Stimulated activated CD8-positive, alpha-beta memory T cell treated with anti-CD3 and anti-CD28 coated beads, Interleukin-4, amount 100 ng/mL, for 4 hours (primary cell): Measurements from ENCODE around the gene SETD5.

Experiments
- DNase-seq, 2 donors: peaks; one replicate each; pipeline ENCODE4 v3.0.0-alpha.2; 2020; ENCODE audit warnings: low read depth in 2 of 2, low spot score in 1 of 2

SETD5 gene

DNA sequence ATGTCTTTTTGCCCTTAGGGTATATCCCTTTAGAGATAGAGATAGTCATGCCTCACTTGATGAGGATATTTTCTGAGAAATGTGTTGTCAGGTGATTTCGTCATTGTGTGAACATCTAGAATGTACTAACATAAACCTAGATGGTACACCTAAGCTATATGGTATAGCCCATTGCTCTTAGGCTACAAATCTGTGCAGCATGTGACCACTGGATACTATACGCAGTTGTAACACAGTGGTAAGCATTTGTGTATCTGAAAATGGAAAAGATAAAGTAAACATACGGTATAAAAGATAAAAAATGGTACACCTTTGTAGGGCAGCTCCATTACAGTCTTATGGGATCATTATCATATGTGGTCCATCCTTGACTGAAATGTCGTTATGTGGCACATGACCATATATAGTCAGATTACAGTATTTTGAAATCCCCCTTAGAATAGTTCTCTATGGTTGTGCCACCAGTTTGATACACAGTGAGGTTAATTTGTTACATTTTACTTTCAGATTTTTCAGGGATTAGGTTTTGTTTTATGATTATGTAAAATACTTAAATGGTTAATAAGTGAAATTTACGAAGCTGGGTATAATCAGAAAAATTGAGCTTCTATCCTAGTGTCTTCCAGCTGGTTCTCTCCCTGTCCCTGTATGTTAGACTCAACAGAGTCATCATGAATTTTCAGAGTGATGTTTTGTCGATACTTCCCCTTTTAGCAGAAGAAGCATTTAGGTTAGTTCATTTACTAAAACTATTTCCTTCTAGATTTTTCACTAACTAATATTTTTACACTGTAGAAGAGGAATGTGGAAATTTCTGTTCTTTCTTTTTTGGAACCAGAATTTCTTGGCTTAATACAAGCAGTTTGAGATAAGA lies 12.8 kb downstream of the SETD5 start:
- DNase-seq = no peak

DNA sequence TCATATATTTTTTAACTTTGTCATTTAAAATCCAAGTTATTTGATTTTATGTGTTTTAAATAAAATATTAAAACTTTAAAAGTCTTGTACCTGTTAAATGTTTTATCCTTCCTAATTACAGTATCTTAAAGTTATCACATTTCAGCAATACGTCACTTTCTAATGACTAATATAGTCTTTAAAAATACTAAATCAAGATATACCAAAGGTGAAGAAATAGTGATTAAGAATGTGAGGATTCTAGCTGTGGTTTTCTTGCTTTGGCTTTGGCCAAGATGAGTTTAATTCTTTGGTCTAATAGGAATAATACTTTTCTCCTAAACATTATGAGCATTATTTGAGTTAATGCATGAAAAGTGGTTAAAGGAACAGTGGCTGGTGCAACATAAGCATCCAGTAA lies 13.9 kb downstream of the SETD5 start:
- no peak for DNase-seq

DNA sequence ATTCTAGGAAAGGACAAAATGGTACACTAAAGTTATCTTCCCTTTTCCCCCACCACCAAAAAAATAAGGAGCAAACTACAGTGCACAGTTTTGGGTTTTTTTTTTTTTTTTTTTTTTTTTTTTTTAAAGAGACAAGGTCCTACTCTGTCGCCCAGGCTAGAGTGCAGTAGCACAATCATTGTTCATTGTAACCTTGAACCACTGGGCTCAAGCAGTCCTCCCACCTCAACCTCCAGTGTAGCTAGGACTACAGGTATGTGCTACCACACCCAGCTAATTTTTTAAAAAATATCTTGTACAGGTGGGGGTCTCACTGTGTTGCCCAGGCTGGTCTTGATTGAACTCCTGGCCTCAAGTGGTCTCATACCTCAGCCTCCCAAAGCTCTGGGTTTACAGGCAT lies 14.9 kb downstream of the SETD5 start:
- DNase-seq = no peak

- no peak for DNase-seq
Observed at GRCh38 chr3:9414826-9415225, 17.4 kb downstream of the SETD5 start.

DNA sequence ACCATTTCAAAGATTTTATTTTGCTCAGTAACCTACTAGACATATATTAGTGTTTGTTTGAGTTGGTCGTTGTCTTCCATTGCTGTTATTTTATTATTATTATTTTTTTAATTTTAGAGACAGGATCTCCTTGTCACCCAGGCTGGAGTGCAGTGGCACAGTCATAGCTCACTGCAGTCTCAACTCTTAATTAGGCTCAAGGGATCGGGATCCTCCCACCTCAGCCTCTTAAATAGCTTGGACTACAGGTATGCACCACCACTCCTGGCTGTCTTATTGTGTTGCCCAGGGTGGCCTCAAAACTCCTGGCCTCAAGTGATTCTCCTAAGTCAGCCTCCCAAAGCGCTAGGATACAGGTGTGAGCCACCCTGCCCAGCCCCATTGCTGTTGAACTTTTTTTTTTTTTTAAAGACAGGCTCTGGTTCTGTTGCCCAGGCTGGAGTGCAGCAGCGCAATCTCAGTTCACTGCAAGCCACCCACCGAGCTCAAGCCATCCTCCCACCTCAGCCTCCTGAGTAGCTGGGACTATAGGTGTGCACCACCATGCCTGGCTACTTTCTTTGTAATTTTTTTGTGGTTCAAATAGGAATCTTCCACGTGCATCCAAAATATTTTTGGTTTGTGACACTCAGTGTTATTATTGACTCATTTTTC lies 18.2 kb downstream of the SETD5 start:
- DNase-seq = no peak

- no peak for DNase-seq
Observed at GRCh38 chr3:9416139-9416780, 18.8 kb downstream of the SETD5 start.

GRCh38 chr3:9420850-9421549 lies 23.6 kb downstream of the SETD5 start:
- DNase-seq = no peak

- no peak for DNase-seq
Observed at GRCh38 chr3:9422712-9423424, 25.5 kb downstream of the SETD5 start.

- no peak for DNase-seq
Observed at GRCh38 chr3:9428411-9428810, 31.0 kb downstream of the SETD5 start.

DNA sequence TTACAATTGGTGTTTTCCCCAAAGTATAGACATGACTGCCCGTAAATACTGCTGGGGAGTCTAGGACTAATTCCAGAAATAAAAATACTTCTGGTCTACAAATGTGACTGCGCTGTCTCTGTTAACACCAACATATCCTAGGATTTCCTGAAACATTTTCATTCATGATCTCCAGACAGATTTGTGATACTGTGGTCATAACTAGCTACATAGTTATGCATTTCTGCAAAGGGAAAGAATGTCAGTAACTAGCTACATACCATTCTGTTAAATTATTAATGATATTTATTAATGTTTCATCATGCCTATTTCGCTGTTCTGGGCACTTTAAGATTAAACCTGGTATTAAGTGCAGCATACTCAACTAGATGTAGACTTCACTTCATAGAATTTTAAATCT lies 33.3 kb downstream of the SETD5 start:
- no peak for DNase-seq

DNA sequence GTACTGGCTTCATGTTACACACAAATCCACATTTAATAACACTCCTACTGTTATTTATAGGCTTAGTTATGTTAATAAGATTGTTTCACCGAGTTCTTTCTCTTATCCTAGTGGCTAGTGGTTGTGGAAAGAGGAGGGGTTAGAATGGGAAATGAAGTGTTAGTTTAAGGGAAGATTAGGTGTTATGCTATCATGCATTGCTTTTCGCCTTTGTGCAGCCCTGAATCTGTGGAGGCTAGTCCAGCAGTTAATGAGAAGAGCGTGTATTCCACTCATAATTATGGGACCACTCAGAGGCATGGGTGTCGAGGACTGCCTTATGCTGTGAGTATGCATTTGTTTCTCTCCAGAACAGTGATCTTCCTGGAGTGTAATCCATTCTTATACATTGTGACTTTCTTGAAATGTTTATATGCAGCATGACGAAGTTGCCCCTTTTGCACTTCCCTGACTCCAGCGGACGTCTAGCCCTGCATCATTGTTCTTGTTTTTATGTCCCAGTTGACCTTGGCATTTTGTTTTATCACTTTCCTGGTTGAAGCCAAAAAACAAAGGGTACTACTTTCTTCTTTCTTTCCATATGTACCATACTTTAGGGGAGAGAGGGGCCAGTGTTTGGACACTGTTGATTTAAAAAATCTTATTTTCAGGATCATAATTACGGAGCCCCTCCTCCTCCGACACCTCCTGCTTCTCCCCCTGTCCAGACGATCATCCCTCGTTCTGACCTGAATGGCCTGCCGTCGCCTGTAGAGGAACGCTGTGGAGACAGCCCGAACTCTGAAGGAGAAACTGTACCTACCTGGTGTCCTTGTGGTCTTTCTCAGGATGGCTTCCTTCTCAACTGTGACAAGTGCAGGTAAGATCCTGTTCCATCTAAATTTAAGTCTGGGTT lies 36.5 kb downstream of the SETD5 start:
- no peak for DNase-seq

DNA sequence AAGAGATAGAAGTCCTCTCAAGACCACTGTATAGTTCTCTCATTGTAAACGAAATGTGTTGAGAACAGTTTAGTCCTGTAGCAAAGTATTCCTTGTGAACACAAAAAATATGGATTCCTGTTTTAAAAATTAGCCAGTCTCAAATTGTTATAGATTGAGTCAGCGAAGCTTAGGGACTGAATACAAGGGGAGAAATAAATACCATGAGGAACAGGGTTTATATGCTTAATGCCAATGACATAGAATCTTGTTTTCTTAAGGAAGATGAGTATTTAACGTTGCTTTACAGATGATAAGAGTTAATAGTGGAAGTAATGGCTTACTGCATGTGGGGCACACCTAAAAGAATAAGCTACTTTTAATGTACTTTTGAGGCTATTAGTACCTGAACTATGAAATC lies 37.9 kb downstream of the SETD5 start:
- no peak for DNase-seq

- no peak for DNase-seq
Observed at GRCh38 chr3:9439331-9439730, 41.9 kb downstream of the SETD5 start.

DNA sequence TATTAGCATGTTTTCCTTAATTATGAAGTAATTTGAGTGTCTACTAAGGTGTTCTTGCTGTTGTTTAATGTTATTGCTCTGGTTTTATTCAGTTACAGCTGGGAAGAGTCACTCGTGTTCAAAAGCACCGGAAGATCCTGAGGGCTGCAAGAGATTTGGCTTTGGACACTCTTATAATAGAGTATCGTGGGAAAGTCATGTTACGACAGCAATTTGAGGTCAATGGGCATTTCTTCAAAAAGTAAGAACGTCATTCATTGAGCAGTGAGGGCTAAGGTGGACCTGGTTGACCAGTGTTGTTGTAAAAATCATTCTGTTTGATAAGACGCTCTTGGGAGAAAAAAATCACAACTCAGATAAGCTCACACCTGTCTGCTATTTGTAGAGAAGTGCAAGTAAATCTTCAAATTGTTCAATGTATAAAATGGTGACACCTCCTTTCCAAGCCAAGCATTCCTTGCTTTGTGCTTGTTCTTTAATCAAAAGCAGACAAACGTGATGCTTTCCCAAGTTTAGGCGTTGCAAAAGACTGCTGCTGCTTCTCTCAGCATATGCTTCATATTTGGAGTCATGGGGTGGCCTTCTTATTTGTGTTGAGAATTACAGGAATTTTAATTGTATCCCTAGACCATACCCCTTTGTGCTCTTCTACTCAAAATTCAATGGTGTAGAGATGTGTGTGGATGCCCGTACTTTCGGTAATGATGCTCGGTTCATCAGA lies 44.2 kb downstream of the SETD5 start:
- DNase-seq = no peak

DNA sequence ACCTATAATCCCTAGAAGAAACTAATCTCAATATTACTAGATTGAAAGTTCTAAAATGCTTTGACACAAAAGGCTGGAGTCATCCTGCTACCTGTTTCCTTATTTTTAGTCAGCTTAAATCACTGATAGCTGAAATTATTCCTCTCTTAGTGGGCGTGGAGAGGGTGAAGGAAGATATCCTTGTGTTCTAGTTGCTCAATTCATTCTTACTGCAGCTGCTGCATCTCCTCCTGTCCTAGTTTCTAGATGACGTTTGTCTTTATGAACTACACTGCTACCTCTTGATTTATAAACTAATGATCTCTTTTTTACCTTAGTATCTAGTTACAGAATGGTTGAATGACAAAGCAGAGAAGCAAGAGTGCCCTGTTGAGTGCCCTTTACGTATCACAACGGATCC lies 50.7 kb downstream of the SETD5 start:
- no peak for DNase-seq

DNA sequence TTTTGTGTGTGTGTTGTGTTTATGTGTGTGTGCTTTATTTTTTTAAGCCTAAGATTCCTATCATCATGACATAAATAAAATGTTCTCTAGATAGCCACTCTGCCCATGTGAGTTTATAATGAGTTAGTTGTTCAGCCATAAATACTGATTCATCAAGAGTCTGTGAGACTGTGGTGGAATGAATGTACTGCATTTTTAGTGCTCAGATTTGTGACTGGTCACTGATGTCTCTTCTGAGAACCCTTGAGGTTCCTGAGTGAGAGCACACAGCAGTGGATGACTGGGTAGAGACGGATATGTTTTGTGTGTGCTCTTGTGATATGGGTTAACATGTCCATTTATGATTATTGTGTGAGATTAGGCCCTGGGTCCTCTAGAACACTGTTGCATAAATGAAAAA lies 51.2 kb downstream of the SETD5 start:
- no peak for DNase-seq

GRCh38 chr3:9450126-9450525 lies 52.7 kb downstream of the SETD5 start:
- no peak for DNase-seq

- DNase-seq = no peak
Observed at GRCh38 chr3:9450991-9451390, 53.6 kb downstream of the SETD5 start.

DNA sequence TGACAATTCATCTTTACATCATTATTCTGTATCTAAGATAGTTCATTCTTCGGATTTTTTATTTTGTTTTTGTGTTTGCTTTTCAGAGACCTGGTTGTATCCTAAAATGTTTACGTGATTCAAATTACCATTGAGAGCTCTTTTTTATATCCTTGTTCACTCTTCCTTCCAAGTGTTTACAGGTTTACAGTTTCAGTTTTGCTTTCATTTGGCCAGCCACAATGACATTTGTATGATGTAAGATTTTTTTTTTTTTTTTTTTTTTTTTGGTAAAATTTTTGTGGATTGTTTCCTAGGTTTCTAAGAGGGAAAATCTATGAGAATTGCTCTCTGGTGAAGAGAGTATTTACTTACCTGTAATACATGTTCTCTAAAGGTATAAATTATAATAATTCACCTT lies 55.0 kb downstream of the SETD5 start:
- DNase-seq = no peak
